Liver (tissue), 9 donors: ENCODE measurements around the gene LINS1. TPM values are rescaled to one million over a fixed set of nuclear protein-coding genes. Genes with fewer than 3 reads are reported as not detected.

Source experiments
- DNase-seq: peaks from one replicate; pipeline ENCODE4 v3.0.0-alpha.2; 2017; ENCODE audit warnings: low spot score
- H3K27ac ChIP-seq, 2 donors: one replicate each; pipeline ENCODE4 v1.7.0; 2013; ENCODE audit warnings: inconsistent platforms in 2 of 2, low read length in 2 of 2, control low read depth in 1 of 2, low read depth in 1 of 2, mild to moderate bottlenecking in 1 of 2
- H3K27me3 ChIP-seq, 4 donors: one replicate each; pipeline versions ENCODE4 v1.6.1 to v1.7.0; 2013; ENCODE audit warnings: low read length in 3 of 4, inconsistent platforms in 1 of 4, mild to moderate bottlenecking in 1 of 4, moderate library complexity in 1 of 4; ENCODE audit not compliant: control insufficient read depth in 4 of 4, insufficient read depth in 4 of 4
- H3K36me3 ChIP-seq, 4 donors: one replicate each; pipeline versions ENCODE4 v1.6.1 to v1.7.0; 2013; ENCODE audit warnings: low read length in 3 of 4, mild to moderate bottlenecking in 3 of 4, low read depth in 1 of 4, moderate library complexity in 1 of 4; ENCODE audit not compliant: control insufficient read depth in 4 of 4, insufficient read depth in 3 of 4
- H3K4me1 ChIP-seq, 4 donors: one replicate each; pipeline versions ENCODE4 v1.6.1 to v1.7.0; 2013; ENCODE audit warnings: low read length in 3 of 4, mild to moderate bottlenecking in 3 of 4, moderate library complexity in 1 of 4; ENCODE audit not compliant: control insufficient read depth in 4 of 4, insufficient read depth in 4 of 4
- H3K4me3 ChIP-seq, 3 donors: one replicate each; pipeline versions ENCODE4 v1.6.1 to v1.7.0; 2013; ENCODE audit warnings: low read length in 3 of 3, control low read depth in 1 of 3, low read depth in 1 of 3, mild to moderate bottlenecking in 1 of 3
- H3K9ac ChIP-seq, 2 donors: one replicate each; pipeline ENCODE4 v1.7.0; 2013; ENCODE audit warnings: low read length in 2 of 2, mild to moderate bottlenecking in 2 of 2, moderate library complexity in 2 of 2, control low read depth in 1 of 2, low read depth in 1 of 2
- H3K9me3 ChIP-seq, 4 donors: one replicate each; pipeline versions ENCODE4 v1.6.1 to v1.7.0; 2013; ENCODE audit warnings: low read length in 3 of 4; ENCODE audit not compliant: control insufficient read depth in 4 of 4
- ATF3 ChIP-seq: IDR thresholded peaks from 2 replicates; pipeline ENCODE4 v1.6.1; 2016; ENCODE audit warnings: antibody characterized with exemption
- CTCF ChIP-seq: fragments of 150-350 bp; IDR thresholded peaks from 2 replicates; pipeline ENCODE4 v1.5.1; 2017; ENCODE audit warnings: improper control_type of control experiment, low read depth, low read length; ENCODE audit not compliant: missing input control
- EGR1 ChIP-seq, 2 donors: IDR thresholded peaks; 2 replicates each; pipeline ENCODE4 v1.6.1; 2016 to 2018; ENCODE audit warnings: antibody characterized with exemption in 2 of 2, low read depth in 2 of 2
- FOXA1 ChIP-seq: IDR thresholded peaks from 2 replicates; pipeline ENCODE4 v1.6.1; 2016; ENCODE audit warnings: antibody characterized with exemption
- FOXA2 ChIP-seq: IDR thresholded peaks from 2 replicates; pipeline ENCODE4 v1.6.1; 2016; ENCODE audit warnings: antibody characterized with exemption
- GABPA ChIP-seq, 2 donors: IDR thresholded peaks in 1 of 2; conservative IDR thresholded peaks in 1 of 2; 2 replicates each; pipeline ENCODE4 v1.6.1; 2016; ENCODE audit warnings: antibody characterized with exemption in 2 of 2, mild to moderate bottlenecking in 1 of 2, moderate library complexity in 1 of 2
- HNF4A ChIP-seq, 2 donors: conservative IDR thresholded peaks; 2 replicates each; pipeline ENCODE4 v1.6.1; 2016; ENCODE audit warnings: antibody characterized with exemption in 2 of 2, mild to moderate bottlenecking in 2 of 2
- HNF4G ChIP-seq: IDR thresholded peaks from 2 replicates; pipeline ENCODE4 v1.6.1; 2016; ENCODE audit warnings: antibody characterized with exemption
- JUND ChIP-seq, 2 donors: IDR thresholded peaks; 2 replicates each; pipeline ENCODE4 v1.6.1; 2016; ENCODE audit warnings: antibody characterized with exemption in 2 of 2
- MAX ChIP-seq: IDR thresholded peaks from 2 replicates; pipeline ENCODE4 v1.6.1; 2016; ENCODE audit warnings: antibody characterized with exemption
- NR2F2 ChIP-seq: IDR thresholded peaks from 2 replicates; pipeline ENCODE4 v1.6.1; 2016; ENCODE audit warnings: antibody characterized with exemption
- RAD21 ChIP-seq, 2 donors: IDR thresholded peaks; 2 replicates each; pipeline ENCODE4 v1.6.1; 2016; ENCODE audit warnings: antibody characterized with exemption in 2 of 2, mild to moderate bottlenecking in 2 of 2
- REST ChIP-seq: IDR thresholded peaks from 2 replicates; pipeline ENCODE4 v1.6.1; 2016; ENCODE audit warnings: antibody characterized with exemption, mild to moderate bottlenecking
- RXRA ChIP-seq, 2 donors: IDR thresholded peaks; 2 replicates each; pipeline ENCODE4 v1.6.1; 2017 to 2018; ENCODE audit warnings: antibody characterized with exemption in 2 of 2, mild to moderate bottlenecking in 1 of 2
- SP1 ChIP-seq: IDR thresholded peaks from 2 replicates; pipeline ENCODE4 v1.6.1; 2018; ENCODE audit warnings: antibody characterized with exemption, mild to moderate bottlenecking
- TAF1 ChIP-seq: conservative IDR thresholded peaks from 2 replicates; pipeline ENCODE4 v1.6.1; 2016; ENCODE audit warnings: antibody characterized with exemption, mild to moderate bottlenecking
- YY1 ChIP-seq: IDR thresholded peaks from 2 replicates; pipeline ENCODE4 v1.6.1; 2016; ENCODE audit warnings: antibody characterized with exemption, mild to moderate bottlenecking
- ZBTB33 ChIP-seq: IDR thresholded peaks from 2 replicates; pipeline ENCODE4 v1.6.1; 2016; ENCODE audit warnings: antibody characterized with exemption
- WGBS: extraction: QIAGEN DNeasy Blood & Tissue Kit; methylation state at CpG from one replicate; pipeline ENCODE4 v1.1.7; 2013; 5-methylcytosine and 5-hydroxymethylcytosine counted together
- polyA plus RNA-seq, 2 donors: library from polyadenylated mRNA; stranded (reverse) in 1 of 2; unstranded in 1 of 2; fragments of 200-250 nt in 1 of 2; fragments of >200 nt in 1 of 2; fragmentation: Nextera tagmentation in 1 of 2; extraction: Ambion mirVana in 1 of 2; gene quantifications; one replicate each; pipeline versions ENCODE4 v1.2.1 to v1.2.3, GENCODE V29; 2013 to 2015
- total RNA-seq, 2 donors: library from RNA; depleted of rRNA; stranded (reverse); fragments of >200 nt; gene quantifications; one replicate each; pipeline ENCODE4 v1.2.3, GENCODE V29; 2014
- donor health status: healthy.
- donor health status: healthy.
- donor health status: healthy.
- donor health status: healthy.
- donor health status: healthy.

Gene LINS1
- total and polyA plus RNA-seq, 4 donors, result 2.9 to 9.1 (median 6.3) TPM

- Histone ChIP-seq H3K36me3 (no peaks in the 10 kb centered on the region), H3K9me3 (no peaks in the 10 kb centered on the region), H3K4me3 (no peak overlapping the region), H3K27ac (no peak overlapping the region), H3K9ac (no peak overlapping the region), H3K27me3 (no peaks in the 10 kb centered on the region), H3K4me1 (peaks cover 0 to 9% (median 1%) of the 10 kb centered on the region in 4 donors)
- no peak for DNase-seq
- TF ChIP-seq RXRA (IDR thresholded peaks at IDR 0.05), result no peak
- no peak for TF ChIP-seq GABPA (IDR thresholded peaks at IDR 0.05 in 1 of 2, conservative IDR thresholded peaks at IDR 0.05 in 1 of 2)
- no peak for TF ChIP-seq ZBTB33
- TF ChIP-seq HNF4G, result no peak
- no peak for TF ChIP-seq ATF3
- TF ChIP-seq YY1, result no peak
- no peak for TF ChIP-seq NR2F2
- TF ChIP-seq RAD21 (IDR thresholded peaks at IDR 0.05), result no peak
- no peak for TF ChIP-seq REST
- no peak for TF ChIP-seq FOXA2
- TF ChIP-seq SP1, result no peak
- TF ChIP-seq TAF1, result no peak
- WGBS, result 97% methylated on average over 50 of the region's 50 CpGs
These were observed 43.2 kb downstream of the LINS1 start for GRCh38 chr15:100558771-100559254.

GRCh38 chr15:100553468-100553867 is 48.5 kb downstream of the LINS1 start:
- Histone ChIP-seq H3K9me3 (no peaks in the 10 kb centered on the region), H3K27ac (no peak overlapping the region), H3K27me3 (no peaks in the 10 kb centered on the region), H3K9ac (no peak overlapping the region), H3K4me3 (no peak overlapping the region), H3K36me3 (no peaks in the 10 kb centered on the region), H3K4me1 (no peaks in the 10 kb centered on the region)
- no peak for DNase-seq
- TF ChIP-seq RXRA (IDR thresholded peaks at IDR 0.05), result no peak
- TF ChIP-seq REST, result no peak
- no peak for TF ChIP-seq ZBTB33
- TF ChIP-seq HNF4G, result no peak
- TF ChIP-seq EGR1 (IDR thresholded peaks at IDR 0.05; ENCODE audit: low read depth in 2 of 2), result no peak
- TF ChIP-seq GABPA (IDR thresholded peaks at IDR 0.05 in 1 of 2, conservative IDR thresholded peaks at IDR 0.05 in 1 of 2), result no peak
- TF ChIP-seq FOXA1, result no peak
- TF ChIP-seq HNF4A (conservative IDR thresholded peaks at IDR 0.05), result no peak
- no peak for TF ChIP-seq FOXA2
- no peak for TF ChIP-seq ATF3
- no peak for TF ChIP-seq CTCF
- TF ChIP-seq JUND (IDR thresholded peaks at IDR 0.05), result no peak
- no peak for TF ChIP-seq SP1
- no peak for TF ChIP-seq MAX
- 96% methylated on average over 16 of the region's 16 CpGs for WGBS
